GM19452 (cell line): ENCODE results near the gene SND1.

Source experiments
- ATAC-seq: cut with Tn5 transposase; IDR thresholded peaks from one replicate; pipeline ENCODE4 v1.9.1; 2021; ENCODE audit not compliant: unreplicated experiment

The SND1 gene

GRCh38 chr7:128030654-128031611, 378.9 kb downstream of the SND1 start, which contains the start of gene LRRC4:
TSS of gene LRRC4 (minus strand) at chr7:128031437. CDS start at chr7:128030640, 797 bp downstream.
- ATAC-seq, result peak; percentile 34

- peak; percentile 59 for ATAC-seq
Measured at GRCh38 chr7:128031901-128032604, 380.1 kb downstream of the SND1 start.

- ATAC-seq, result no peak
Measured at GRCh38 chr7:128032605-128033235, 380.7 kb downstream of the SND1 start.

GRCh38 chr7:128033246-128033645, 381.3 kb downstream of the SND1 start:
- ATAC-seq, result no peak

GRCh38 chr7:128034825-128035224, 382.8 kb downstream of the SND1 start:
- ATAC-seq, result no peak

- ATAC-seq, result no peak
Measured at GRCh38 chr7:128035712-128036111, 383.7 kb downstream of the SND1 start.

- peak; percentile 40 for ATAC-seq
Measured at GRCh38 chr7:128036226-128036940, 384.4 kb downstream of the SND1 start.

- peak; percentile 11 for ATAC-seq
Measured at GRCh38 chr7:128037081-128037480, 385.1 kb downstream of the SND1 start.

GRCh38 chr7:128037880-128038619, 386.1 kb downstream of the SND1 start:
- no peak for ATAC-seq

- ATAC-seq, result no peak
Measured at GRCh38 chr7:128039544-128039953, 387.6 kb downstream of the SND1 start.

GRCh38 chr7:128040205-128040604, 388.2 kb downstream of the SND1 start:
- ATAC-seq, result no peak

- no peak for ATAC-seq
Measured at GRCh38 chr7:128041203-128041602, 389.2 kb downstream of the SND1 start.

GRCh38 chr7:128042012-128042411, 390.0 kb downstream of the SND1 start:
- ATAC-seq, result no peak

GRCh38 chr7:128044064-128044463, 392.1 kb downstream of the SND1 start:
- ATAC-seq, result no peak

- no peak for ATAC-seq
Measured at GRCh38 chr7:128045158-128045557, 393.2 kb downstream of the SND1 start.

- no peak for ATAC-seq
Measured at GRCh38 chr7:128045766-128046165, 393.8 kb downstream of the SND1 start.

- no peak for ATAC-seq
Measured at GRCh38 chr7:128052404-128052803, 400.4 kb downstream of the SND1 start.

- ATAC-seq, result no peak
Measured at GRCh38 chr7:128053023-128053422, 401.0 kb downstream of the SND1 start.

- no peak for ATAC-seq
Measured at GRCh38 chr7:128053991-128054390, 402.0 kb downstream of the SND1 start.

- ATAC-seq, result no peak
Measured at GRCh38 chr7:128054511-128054910, 402.5 kb downstream of the SND1 start.
